Left lobe of liver (tissue), 2 donors: ENCODE measurements around the gene SEC31B. TPM values are rescaled to one million over a fixed set of nuclear protein-coding genes. Genes with fewer than 3 reads are reported as not detected.

Source experiments
- ATAC-seq: fragments of 200-7000 bp; cut with Tn5 transposase; one replicate; pipeline ENCODE4 v1.9.1; 2020; ENCODE audit warnings: mild to moderate bottlenecking, moderate library complexity
- DNase-seq: peaks from one replicate; pipeline ENCODE4 v3.0.0-alpha.2; 2020; ENCODE audit warnings: low spot score
- total RNA-seq: library from RNA; stranded (reverse); gene quantifications from one replicate; pipeline ENCODE4 v1.2.1, GENCODE V29; 2021
- donor health status: DM: no; HTN: no; CAD: no; lungs with moderate emphysema.
- donor health status: DM: no; HTN: yes; CAD: no.

SEC31B gene
- total RNA-seq, 1 donor from 2014 or later = 6.7 TPM

GRCh38 chr10:100448951-100449350, 70.7 kb downstream of the SEC31B start:
- ATAC-seq (no peak), DNase-seq (no peak)

- DNase-seq = no peak
- ATAC-seq = no peak
These were observed 72.0 kb downstream of the SEC31B start for GRCh38 chr10:100447663-100448062.

DNA sequence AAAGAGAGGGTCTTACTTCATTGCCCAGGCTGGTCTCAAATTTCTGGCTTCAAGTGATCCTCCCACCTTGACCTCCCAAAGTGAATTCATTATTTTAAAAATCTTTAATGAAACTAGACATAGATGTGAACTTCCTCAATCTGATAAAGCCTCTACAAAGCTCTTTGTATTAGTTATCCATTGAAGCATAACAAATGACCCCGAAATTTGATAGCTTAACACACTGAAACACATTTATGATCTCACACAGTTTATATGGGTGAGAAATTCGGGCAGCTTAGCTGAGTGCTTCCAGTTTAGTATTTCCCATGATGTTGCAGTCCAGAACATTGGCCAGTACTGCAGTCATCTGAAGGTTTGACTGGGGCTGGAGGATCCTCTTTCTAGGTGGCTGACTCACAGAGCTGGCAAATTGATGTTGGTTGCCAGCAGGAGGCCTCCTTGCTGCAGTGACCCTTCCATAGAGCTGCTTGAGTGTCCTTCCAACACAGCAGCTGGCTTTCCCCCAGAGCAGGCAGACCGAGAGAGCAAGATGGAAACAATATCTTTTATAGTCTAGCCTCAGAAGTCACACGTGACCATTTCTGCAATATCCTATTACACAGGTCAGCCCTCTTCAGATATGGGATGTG, 73.4 kb downstream of the SEC31B start:
- ATAC-seq (no peak), DNase-seq (no peak)

- DNase-seq (no peak), ATAC-seq (no peak)
These were observed 77.1 kb downstream of the SEC31B start for GRCh38 chr10:100442548-100442947.

GRCh38 chr10:100438674-100439315, 80.9 kb downstream of the SEC31B start:
- no peak for DNase-seq
- no peak for ATAC-seq

Other genes starting within 250 kb of the SEC31B start
- 16.4 TPM for gene BLOC1S2, start 233.2 kb downstream of the SEC31B start, total RNA-seq
- 0.20 TPM for gene PKD2L1, start 189.6 kb downstream of the SEC31B start, total RNA-seq
- gene SCD, start 172.6 kb downstream of the SEC31B start, total RNA-seq = 257 TPM
- not detected for gene WNT8B, start 56.9 kb downstream of the SEC31B start, total RNA-seq
- gene NDUFB8, start 10.0 kb upstream of the SEC31B start, total RNA-seq = 104 TPM
- gene HIF1AN, start 16.1 kb upstream of the SEC31B start, total RNA-seq = 13.0 TPM
- 0.18 TPM for gene PAX2, start 225.7 kb upstream of the SEC31B start, total RNA-seq